Stomach (tissue), 9 donors: Measurements from ENCODE around the gene USP53. TPM values are rescaled to one million over a fixed set of nuclear protein-coding genes. Genes with fewer than 3 reads are reported as not detected.
"Not testable (repeated sequence)": the region's sequence is repeated elsewhere in the genome, so short reads cannot be mapped to it uniquely, and the experiment has no call there.

ENCODE experiments used
- DNase-seq, 2 donors: peaks; one replicate each; pipeline versions ENCODE4 v3.0.0 to v3.0.0-alpha.2; 2013 to 2019
- H3K27ac ChIP-seq, 5 donors: fragments of 200-600 bp in 4 of 5; sonication (generic) in 4 of 5; one replicate each; pipeline ENCODE4 v1.5.1; 2013 to 2019; ENCODE audit warnings: mild to moderate bottlenecking in 1 of 5, moderate library complexity in 1 of 5
- H3K27me3 ChIP-seq, 3 donors: fragments of 200-600 bp; sonication (generic); one replicate each; pipeline ENCODE4 v1.5.1; 2017 to 2019; ENCODE audit warnings: mixed run types in 1 of 3
- H3K36me3 ChIP-seq, 4 donors: fragments of 200-600 bp; sonication (generic); 1 replicate in 3 of 4; 2 replicates in 1 of 4; pipeline ENCODE4 v1.5.1; 2016 to 2019
- H3K4me1 ChIP-seq, 4 donors: fragments of 200-600 bp; sonication (generic); one replicate each; pipeline ENCODE4 v1.5.1; 2016 to 2019
- H3K4me3 ChIP-seq, 4 donors: fragments of 200-600 bp; sonication (generic) in 3 of 4; one replicate each; pipeline ENCODE4 v1.5.1; 2016 to 2019; ENCODE audit warnings: mild to moderate bottlenecking in 1 of 4
- H3K9me3 ChIP-seq, 4 donors: fragments of 200-600 bp; sonication (generic); one replicate each; pipeline ENCODE4 v1.5.1; 2016 to 2019
- CTCF ChIP-seq, 7 experiments: fragments of 450-650 bp in 4 of 7; fragments of 200-600 bp in 3 of 7; sonication (generic) in 3 of 7; IDR thresholded peaks; one replicate each; pipeline ENCODE4 v1.5.1; 2016 to 2019; ENCODE audit warnings: antibody characterized with exemption in 7 of 7, control low read depth in 2 of 7, mild to moderate bottlenecking in 1 of 7
- EP300 ChIP-seq: sonication (generic); formaldehyde crosslinking; IDR thresholded peaks from one replicate; pipeline ENCODE4 v1.6.1; 2017; ENCODE audit warnings: antibody characterized with exemption
- POLR2A ChIP-seq, 4 donors: fragments of 450-650 bp; IDR thresholded peaks; one replicate each; pipeline ENCODE4 v1.6.1; 2016; ENCODE audit warnings: antibody characterized with exemption in 4 of 4, control low read depth in 2 of 4, mild to moderate bottlenecking in 1 of 4, moderate library complexity in 1 of 4
- POLR2AphosphoS5 ChIP-seq, 3 donors: sonication (generic); formaldehyde crosslinking; IDR thresholded peaks; one replicate each; pipeline ENCODE4 v1.6.1; 2016; ENCODE audit warnings: antibody characterized with exemption in 3 of 3
- WGBS, 5 donors: extraction: QIAGEN DNeasy Blood & Tissue Kit in 3 of 5; methylation state at CpG; one replicate each; pipeline versions ENCODE4 v1.1.5 to v1.1.7; 2013 to 2018; 5-methylcytosine and 5-hydroxymethylcytosine counted together
- intact Hi-C: fragments of 100-400 bp; cut with DNase I; formaldehyde crosslinking; loops from one replicate; pipeline ENCODE4 v1.15.1; 2023; ENCODE audit warnings: low total_unique reads
- polyA plus RNA-seq, 3 donors: library from polyadenylated mRNA; stranded (reverse); fragments of 200-250 nt; gene quantifications; one replicate each; pipeline ENCODE4 v1.2.3, GENCODE V29; 2013
- total RNA-seq, 5 donors: library from RNA; depleted of rRNA; stranded (reverse); fragments of >200 nt; gene quantifications; one replicate each; pipeline versions ENCODE4 v1.1.0 to v1.2.3, GENCODE V29; 2014 to 2016
- donor health status: healthy with polysubstance abuse.
- donor health status: Bipolar disorder and iron deficiency.
- donor health status: healthy.

The USP53 gene
- total and polyA plus RNA-seq, 8 donors: 15.8 to 116 (median 54.1) TPM

GRCh38 chr4:119244344-119244743, 31.8 kb downstream of the USP53 start:
- Histone ChIP-seq H3K9me3 (no peaks in the 10 kb centered on the region), H3K27me3 (no peaks in the 10 kb centered on the region), H3K27ac (peak overlapping the region in 1 of 5 donors; percentile 52), H3K4me1 (peaks cover 0 to 27% (median 5%) of the 10 kb centered on the region in 4 donors), H3K4me3 (no peak overlapping the region), H3K36me3 (peaks cover 11 to 59% (median 51%) of the 10 kb centered on the region in 4 donors)
- DNase-seq: no peak
- intact Hi-C loops: no loop called here
- TF ChIP-seq POLR2A (IDR thresholded peaks at IDR 0.05): no peak
- WGBS, 5 donors: 65 to 76% (median 75%) methylated on average over 3 of the region's 3 CpGs

GRCh38 chr4:119244832-119245231, 32.3 kb downstream of the USP53 start:
- no peak for TF ChIP-seq CTCF (IDR thresholded peaks at IDR 0.05)
- no peak overlapping the region for H3K4me3 ChIP-seq
- intact Hi-C loops: no loop called here
- peaks cover 0 to 27% (median 5%) of the 10 kb centered on the region in 4 donors for H3K4me1 ChIP-seq
- H3K9me3 ChIP-seq: no peaks in the 10 kb centered on the region
- peaks cover 11 to 59% (median 53%) of the 10 kb centered on the region in 4 donors for H3K36me3 ChIP-seq
- H3K27me3 ChIP-seq: no peaks in the 10 kb centered on the region
- H3K27ac ChIP-seq: peak overlapping the region in 1 of 5 donors; percentile 52
- peak in 1 of 2 donors; percentile 8 for DNase-seq

- Histone ChIP-seq H3K4me3 (no peak overlapping the region), H3K27ac (peak overlapping the region in 1 of 5 donors; percentile 44), H3K27me3 (no peaks in the 10 kb centered on the region), H3K9me3 (no peaks in the 10 kb centered on the region), H3K36me3 (peaks cover 11 to 62% (median 60%) of the 10 kb centered on the region in 4 donors), H3K4me1 (peaks cover 0 to 20% (median 5%) of the 10 kb centered on the region in 4 donors)
- DNase-seq: no peak
- TF ChIP-seq EP300: no peak
- TF ChIP-seq POLR2A (IDR thresholded peaks at IDR 0.05): no peak
- TF ChIP-seq POLR2AphosphoS5 (IDR thresholded peaks at IDR 0.05): no peak
- no peak for TF ChIP-seq CTCF (IDR thresholded peaks at IDR 0.05)
- 80 to 85% (median 84%) methylated on average over 5 of the region's 5 CpGs for WGBS, 5 donors
- intact Hi-C loops: no loop called here
Measured at GRCh38 chr4:119246177-119246733, 33.7 kb downstream of the USP53 start.

- H3K27ac ChIP-seq, intact Hi-C loops, H3K4me1 ChIP-seq, H3K9me3 ChIP-seq, H3K4me3 ChIP-seq, H3K27me3 ChIP-seq, DNase-seq: not testable (repeated sequence)
- 93 to 100% (median 97%) methylated on average over 2 of the region's 2 CpGs for WGBS, 5 donors
- H3K36me3 ChIP-seq: peaks cover 34 to 100% (median 93%) of the 10 kb centered on the region in 4 donors
Measured at GRCh38 chr4:119251037-119251436, 38.5 kb downstream of the USP53 start.

- H3K9me3 ChIP-seq, H3K27me3 ChIP-seq, intact Hi-C loops, H3K27ac ChIP-seq, H3K4me3 ChIP-seq, DNase-seq, H3K4me1 ChIP-seq: not testable (repeated sequence)
- WGBS, 5 donors: 86 to 92% (median 90%) methylated on average over 8 to 10 of the region's 10 CpGs
- H3K36me3 ChIP-seq: peaks cover 41 to 99% (median 89%) of the 10 kb centered on the region in 4 donors
Measured at GRCh38 chr4:119255223-119255622, 42.7 kb downstream of the USP53 start.

- H3K4me1 ChIP-seq: no peaks in the 10 kb centered on the region
- 86 to 95% (median 94%) methylated on average over 6 of the region's 6 CpGs for WGBS, 5 donors
- H3K27me3 ChIP-seq: no peaks in the 10 kb centered on the region
- TF ChIP-seq CTCF (IDR thresholded peaks at IDR 0.05): no peak
- no peak for TF ChIP-seq POLR2AphosphoS5 (IDR thresholded peaks at IDR 0.05)
- TF ChIP-seq POLR2A (IDR thresholded peaks at IDR 0.05): no peak
- no peak for TF ChIP-seq EP300
- no peak for DNase-seq
- no peak overlapping the region for H3K4me3 ChIP-seq
- intact Hi-C loops: no loop called here
- peaks cover 28 to 94% (median 87%) of the 10 kb centered on the region in 4 donors for H3K36me3 ChIP-seq
- H3K9me3 ChIP-seq: no peaks in the 10 kb centered on the region
- no peak overlapping the region for H3K27ac ChIP-seq
Measured at GRCh38 chr4:119260528-119260927, 48.0 kb downstream of the USP53 start.
